ENCODE measurements around the gene SRRM2. TPM values are rescaled to one million over a fixed set of nuclear protein-coding genes. Genes with fewer than 3 reads are reported as not detected.

The SRRM2 gene
- total and polyA plus RNA-seq, 8 donors: 142 to 2,165 (median 655) TPM

GRCh38 chr16:2779978-2780898 is 27.8 kb downstream of the SRRM2 start:
- WGBS, 5 donors: 61 to 68% (median 65%) methylated on average over 15 to 17 of the region's 17 CpGs
- TF ChIP-seq POLR2A (IDR thresholded peaks at IDR 0.05) (no peak), EP300 (IDR thresholded peaks at IDR 0.05) (no peak), POLR2AphosphoS5 (IDR thresholded peaks at IDR 0.05) (no peak), CTCF (IDR thresholded peaks at IDR 0.05) (no peak)
- DNase-seq: no peak

GRCh38 chr16:2782583-2783351 is 30.3 kb downstream of the SRRM2 start:
- WGBS, 5 donors: 74 to 82% (median 78%) methylated on average over 13 to 20 of the region's 20 CpGs
- no peak for DNase-seq
- Histone ChIP-seq H3K4me1 (peaks cover 21 to 37% (median 32%) of the 10 kb centered on the region in 4 donors), H3K27me3 (peaks cover 10 to 41% (median 29%) of the 10 kb centered on the region in 3 donors), H3K36me3 (no peaks in the 10 kb centered on the region), H3K9me3 (no peaks in the 10 kb centered on the region), H3K27ac (no peak overlapping the region), H3K4me3 (no peak overlapping the region)
- TF ChIP-seq EP300 (IDR thresholded peaks at IDR 0.05): no peak
- TF ChIP-seq POLR2A (IDR thresholded peaks at IDR 0.05): no peak
- no peak for TF ChIP-seq POLR2AphosphoS5 (IDR thresholded peaks at IDR 0.05)
- no peak for TF ChIP-seq CTCF (IDR thresholded peaks at IDR 0.05)
- intact Hi-C loops (cut with DNase I; ENCODE audit: low total_unique reads): loop anchor here (10.0 kb wide), 1 partner anchor 82 kb away; no protein-coding TSS in a partner anchor

More at GRCh38 chr16:2779978-2780898, 27.8 kb downstream of the SRRM2 start:
- intact Hi-C loops (cut with DNase I; ENCODE audit: low total_unique reads): loop anchor here (10.0 kb wide), 1 partner anchor 85 kb away; no protein-coding TSS in a partner anchor
- H3K9me3 ChIP-seq: no peaks in the 10 kb centered on the region
- H3K4me3 ChIP-seq: no peak overlapping the region
- no peak overlapping the region for H3K27ac ChIP-seq
- H3K4me1 ChIP-seq: peaks cover 27 to 38% (median 37%) of the 10 kb centered on the region in 4 donors
- peaks cover under 1 to 16% (median 10%) of the 10 kb centered on the region in 3 donors for H3K27me3 ChIP-seq
- H3K36me3 ChIP-seq: peaks cover 0 to 3% (median 2%) of the 10 kb centered on the region in 4 donors

- Histone ChIP-seq H3K4me3 (no peak overlapping the region), H3K27ac (no peak overlapping the region), H3K36me3 (no peaks in the 10 kb centered on the region), H3K4me1 (peaks cover 14 to 27% (median 24%) of the 10 kb centered on the region in 4 donors), H3K27me3 (peaks cover 10 to 52% (median 33%) of the 10 kb centered on the region in 3 donors), H3K9me3 (no peaks in the 10 kb centered on the region)
- TF ChIP-seq CTCF (IDR thresholded peaks at IDR 0.05) (no peak), POLR2AphosphoS5 (IDR thresholded peaks at IDR 0.05) (no peak), EP300 (IDR thresholded peaks at IDR 0.05) (no peak), POLR2A (IDR thresholded peaks at IDR 0.05) (no peak)
- intact Hi-C loops (cut with DNase I; ENCODE audit: low total_unique reads): loop anchor here (10.0 kb wide), 1 partner anchor 81 kb away; no protein-coding TSS in a partner anchor
- 82 to 90% (median 86%) methylated on average over 10 to 15 of the region's 15 CpGs for WGBS, 5 donors
- no peak for DNase-seq
Observed at GRCh38 chr16:2783581-2784357, 31.3 kb downstream of the SRRM2 start.

All from stomach (tissue), 9 donors.